Smooth muscle cell (in vitro differentiated cells): ENCODE results near the gene SPDYE4. TPM values are rescaled to one million over a fixed set of nuclear protein-coding genes. Genes with fewer than 3 reads are reported as not detected.

ENCODE experiments used
- DNase-seq: peaks from one replicate; lab custom pipeline; 2025; ENCODE audit not compliant: unreplicated experiment; lab: John Stamatoyannopoulos, UW
- H2AFZ ChIP-seq: fragments of 200-600 bp; sonication (generic); 2 replicates; pipeline ENCODE4 v1.6.0; 2016; ENCODE audit warnings: antibody characterized with exemption, low read depth, mild to moderate bottlenecking
- H3F3A ChIP-seq: fragments of 200-600 bp; sonication (generic); 2 replicates; pipeline ENCODE4 v1.6.0; 2017; ENCODE audit warnings: antibody characterized with exemption, low read depth
- H3K27ac ChIP-seq: fragments of 200-600 bp; sonication (generic); 2 replicates; pipeline ENCODE4 v1.5.1; 2016; ENCODE audit warnings: low read depth, mild to moderate bottlenecking
- H3K27me3 ChIP-seq: fragments of 200-600 bp; sonication (generic); 2 replicates; pipeline ENCODE4 v1.6.1; 2016; ENCODE audit warnings: low read depth, mild to moderate bottlenecking
- H3K36me3 ChIP-seq: fragments of 200-600 bp; sonication (generic); 2 replicates; pipeline ENCODE4 v1.5.1; 2016; ENCODE audit warnings: low read depth
- H3K4me1 ChIP-seq: fragments of 200-600 bp; sonication (generic); 2 replicates; pipeline ENCODE4 v1.5.1; 2016; ENCODE audit warnings: low read depth
- H3K4me2 ChIP-seq: fragments of 200-600 bp; sonication (generic); 2 replicates; pipeline ENCODE4 v1.6.0; 2016; ENCODE audit warnings: mild to moderate bottlenecking
- H3K4me3 ChIP-seq: fragments of 200-600 bp; sonication (generic); 2 replicates; pipeline ENCODE4 v1.5.1; 2016; ENCODE audit warnings: mild to moderate bottlenecking
- H3K79me2 ChIP-seq: fragments of 200-600 bp; sonication (generic); 2 replicates; pipeline ENCODE4 v1.6.0; 2016; ENCODE audit warnings: low read depth, mild to moderate bottlenecking
- H3K9ac ChIP-seq: fragments of 200-600 bp; sonication (generic); 2 replicates; pipeline ENCODE4 v1.6.0; 2016; ENCODE audit warnings: low read depth
- H3K9me3 ChIP-seq: fragments of 200-600 bp; sonication (generic); replicated peaks from 2 replicates; pipeline ENCODE4 v1.5.1; 2016; ENCODE audit warnings: low read depth
- H4K20me1 ChIP-seq: fragments of 200-600 bp; sonication (generic); 2 replicates; pipeline ENCODE4 v1.6.0; 2016; ENCODE audit warnings: low read depth
- WGBS: methylation state at CpG from one replicate; pipeline ENCODE4 v1.1.7; 2016; ENCODE audit warnings: low lambda C conversion rate; 5-methylcytosine and 5-hydroxymethylcytosine counted together
- polyA plus RNA-seq: library from polyadenylated mRNA; unstranded; fragments of >200 nt; fragmentation: Nextera tagmentation; extraction: Ambion mirVana; gene quantifications from 2 replicates; pipeline ENCODE4 v1.2.1, GENCODE V29; 2016
- total RNA-seq: library from RNA; depleted of rRNA; stranded (reverse); fragments of >200 nt; gene quantifications from 2 replicates; pipeline ENCODE4 v1.2.3, GENCODE V29; 2014
- TF ChIP-seq, protein P1 (sequence below): fragments of 200-600 bp; sonication (generic); IDR thresholded peaks from 2 replicates; pipeline ENCODE4 v1.5.1; 2017; ENCODE audit warnings: borderline replicate concordance, mild to moderate bottlenecking, antibody characterized with exemption; ENCODE audit not compliant: insufficient read depth, poor library complexity, severe bottlenecking

SPDYE4 gene
- total and polyA plus RNA-seq, 2 experiments from 2014 or later, result not detected

DNA sequence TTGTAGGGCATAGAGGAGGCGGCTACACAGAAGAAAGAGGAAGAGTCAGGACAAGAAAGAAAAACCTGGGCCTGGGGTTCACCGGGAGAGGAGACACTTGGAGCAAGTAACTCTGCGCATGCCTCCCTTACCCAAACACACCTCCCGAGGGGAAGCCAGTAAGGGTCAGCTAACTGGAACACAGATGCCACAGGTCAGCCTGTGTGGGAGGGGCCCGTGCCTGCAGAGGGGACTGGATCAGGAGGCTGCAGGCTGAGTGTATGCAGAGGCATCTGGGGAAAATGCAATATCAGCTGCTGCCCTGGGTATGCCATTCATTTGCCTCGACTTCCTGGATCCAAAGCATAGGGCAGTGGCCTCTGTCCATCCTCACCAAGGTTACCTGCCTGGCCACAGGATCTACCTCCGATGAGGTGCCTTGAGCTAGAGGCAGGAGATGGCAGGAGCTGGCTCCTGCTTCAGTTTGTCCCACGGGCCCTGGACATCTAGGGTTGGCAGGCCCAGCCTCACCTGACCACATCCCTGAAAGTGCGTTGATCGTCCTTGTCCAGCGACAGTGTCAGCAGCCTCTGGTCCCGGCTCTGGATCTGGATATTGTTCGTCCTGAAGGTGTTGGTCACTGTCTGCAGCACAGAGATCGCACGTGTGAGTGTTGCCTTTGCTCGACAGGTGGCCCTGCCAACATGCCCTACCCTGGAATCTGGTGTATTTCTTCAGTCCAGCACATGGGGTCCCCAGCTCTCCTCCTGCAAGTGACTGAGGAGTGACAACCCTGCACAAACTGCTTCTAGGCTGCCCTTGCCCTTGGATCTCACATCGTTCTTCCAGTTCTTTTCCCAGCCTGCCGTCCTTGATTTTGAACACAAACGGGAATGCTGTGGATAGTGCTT is 45.4 kb upstream of the SPDYE4 start:
- TF ChIP-seq, protein P1, sequence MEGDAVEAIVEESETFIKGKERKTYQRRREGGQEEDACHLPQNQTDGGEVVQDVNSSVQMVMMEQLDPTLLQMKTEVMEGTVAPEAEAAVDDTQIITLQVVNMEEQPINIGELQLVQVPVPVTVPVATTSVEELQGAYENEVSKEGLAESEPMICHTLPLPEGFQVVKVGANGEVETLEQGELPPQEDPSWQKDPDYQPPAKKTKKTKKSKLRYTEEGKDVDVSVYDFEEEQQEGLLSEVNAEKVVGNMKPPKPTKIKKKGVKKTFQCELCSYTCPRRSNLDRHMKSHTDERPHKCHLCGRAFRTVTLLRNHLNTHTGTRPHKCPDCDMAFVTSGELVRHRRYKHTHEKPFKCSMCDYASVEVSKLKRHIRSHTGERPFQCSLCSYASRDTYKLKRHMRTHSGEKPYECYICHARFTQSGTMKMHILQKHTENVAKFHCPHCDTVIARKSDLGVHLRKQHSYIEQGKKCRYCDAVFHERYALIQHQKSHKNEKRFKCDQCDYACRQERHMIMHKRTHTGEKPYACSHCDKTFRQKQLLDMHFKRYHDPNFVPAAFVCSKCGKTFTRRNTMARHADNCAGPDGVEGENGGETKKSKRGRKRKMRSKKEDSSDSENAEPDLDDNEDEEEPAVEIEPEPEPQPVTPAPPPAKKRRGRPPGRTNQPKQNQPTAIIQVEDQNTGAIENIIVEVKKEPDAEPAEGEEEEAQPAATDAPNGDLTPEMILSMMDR, result no peak
- no peak for DNase-seq

DNA sequence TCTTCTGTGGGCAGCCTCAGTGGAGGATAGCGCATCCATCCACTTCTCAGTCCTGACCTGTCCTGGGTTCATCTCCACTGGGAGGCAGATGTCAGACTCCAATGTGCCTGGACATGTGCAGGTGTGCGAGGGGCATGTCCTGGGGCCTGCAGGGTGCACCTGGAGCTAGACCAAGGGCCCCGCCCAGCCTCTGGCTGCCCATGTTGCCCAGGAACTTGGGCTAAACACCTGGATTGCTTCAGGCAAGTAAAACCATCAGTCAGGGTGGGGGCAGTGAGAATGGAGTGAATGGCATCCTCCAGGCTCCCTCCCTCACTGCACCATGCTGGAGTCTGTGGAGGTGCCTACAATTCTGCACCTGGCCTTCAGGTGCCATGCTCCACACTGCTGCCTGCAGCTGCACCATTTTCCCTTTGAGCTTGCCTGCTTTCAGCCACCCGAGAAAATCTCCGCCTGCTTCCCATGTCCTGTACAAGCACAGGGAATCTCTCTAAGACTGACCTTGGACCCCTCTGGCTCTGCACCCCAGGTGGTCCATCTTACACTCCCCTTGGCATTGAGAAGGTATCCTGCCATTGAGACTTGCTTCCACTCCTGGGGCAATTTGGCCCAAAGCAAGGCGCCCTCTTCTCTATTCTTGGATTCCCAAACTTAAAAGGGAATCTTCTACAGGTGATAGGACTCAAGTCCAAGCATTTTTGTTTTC is 42.9 kb upstream of the SPDYE4 start:
- Histone ChIP-seq H3F3A (no peaks in the 10 kb centered on the region), H2AFZ (no peak overlapping the region), H3K4me2 (no peak overlapping the region), H3K36me3 (no peaks in the 10 kb centered on the region), H3K9me3 (no peaks in the 10 kb centered on the region), H4K20me1 (no peaks in the 10 kb centered on the region), H3K4me3 (no peak overlapping the region), H3K27ac (no peak overlapping the region), H3K27me3 (peaks cover 32% of the 10 kb centered on the region), H3K79me2 (no peaks in the 10 kb centered on the region), H3K4me1 (no peaks in the 10 kb centered on the region), H3K9ac (no peak overlapping the region)
- WGBS, result 84% methylated on average over 6 of the region's 6 CpGs
- no peak for DNase-seq
- TF ChIP-seq, protein P1, result no peak

More for the DNA sequence above, 45.4 kb upstream of the SPDYE4 start:
- H3K4me2 ChIP-seq, result no peak overlapping the region
- no peak overlapping the region for H3K4me3 ChIP-seq
- H3F3A ChIP-seq, result no peaks in the 10 kb centered on the region
- H4K20me1 ChIP-seq, result no peaks in the 10 kb centered on the region
- H3K27me3 ChIP-seq, result peaks cover 11% of the 10 kb centered on the region
- no peak overlapping the region for H3K9ac ChIP-seq
- 84% methylated on average over 19 of the region's 19 CpGs for WGBS
- no peaks in the 10 kb centered on the region for H3K4me1 ChIP-seq
- no peak overlapping the region for H3K27ac ChIP-seq
- no peak overlapping the region for H2AFZ ChIP-seq
- no peaks in the 10 kb centered on the region for H3K36me3 ChIP-seq
- no peaks in the 10 kb centered on the region for H3K9me3 ChIP-seq
- H3K79me2 ChIP-seq, result no peaks in the 10 kb centered on the region

DNA sequence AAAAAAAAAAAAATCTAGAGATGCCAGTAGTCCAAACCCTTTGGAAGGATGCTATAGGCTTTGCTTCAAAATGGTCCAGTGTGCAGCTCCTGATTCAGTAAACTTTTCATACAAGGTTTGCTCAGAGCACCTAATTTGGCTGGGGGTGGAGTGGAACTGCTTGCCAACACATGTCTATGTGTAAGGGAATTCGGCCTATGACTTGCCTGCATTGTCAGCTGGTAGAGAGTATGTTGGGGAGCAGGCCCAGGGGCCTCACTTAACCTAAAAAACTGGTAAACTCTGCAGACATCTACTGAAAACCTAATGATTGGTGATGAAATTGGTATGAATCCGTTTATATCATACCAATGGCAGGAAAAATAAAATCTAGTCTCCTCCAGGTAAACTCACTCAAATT is 42.3 kb upstream of the SPDYE4 start:
- Histone ChIP-seq H2AFZ (no peak overlapping the region), H3K9ac (no peak overlapping the region), H3K4me2 (no peak overlapping the region), H3K4me1 (no peaks in the 10 kb centered on the region), H3K4me3 (no peak overlapping the region), H3F3A (no peaks in the 10 kb centered on the region), H3K27me3 (peaks cover 36% of the 10 kb centered on the region), H3K36me3 (no peaks in the 10 kb centered on the region), H3K9me3 (no peaks in the 10 kb centered on the region), H4K20me1 (no peaks in the 10 kb centered on the region), H3K79me2 (no peaks in the 10 kb centered on the region), H3K27ac (no peak overlapping the region)
- WGBS, result 85% methylated on average over 2 of the region's 2 CpGs
- TF ChIP-seq, protein P1, result no peak
- no peak for DNase-seq
